ENCODE results near the gene FUCA2. TPM values are rescaled to one million over a fixed set of nuclear protein-coding genes. Genes with fewer than 3 reads are reported as not detected.

The FUCA2 gene
- total RNA-seq, 1 experiment from 2014 or later, result 15.3 TPM

- ChIA-PET CTCF (no interaction called here), POLR2A (ENCODE audit: low non-redundant PET) (no interaction called here)
- BruUV-seq (replicated peaks), result no TSS peak
- DNase-seq (ENCODE audit: low spot score), result no peak
- Histone ChIP-seq H3K4me3 (ENCODE audit: low read depth, low read length, poor library complexity, severe bottlenecking) (no peak overlapping the region), H3K27ac (ENCODE audit: low read depth, low read length, poor library complexity, severe bottlenecking) (no peak overlapping the region), H3K27me3 (replicated peaks; ENCODE audit: insufficient read depth, low read depth, low read length, poor library complexity) (no peaks in the 10 kb centered on the region), H3K36me3 (ENCODE audit: insufficient read depth, low read length, poor library complexity, severe bottlenecking) (no peaks in the 10 kb centered on the region), H3K9me3 (ENCODE audit: low read depth, low read length, poor library complexity, severe bottlenecking) (no peaks in the 10 kb centered on the region), H3K4me1 (ENCODE audit: insufficient read depth, low read length, poor library complexity, severe bottlenecking) (no peaks in the 10 kb centered on the region)
- TF ChIP-seq, protein P1, sequence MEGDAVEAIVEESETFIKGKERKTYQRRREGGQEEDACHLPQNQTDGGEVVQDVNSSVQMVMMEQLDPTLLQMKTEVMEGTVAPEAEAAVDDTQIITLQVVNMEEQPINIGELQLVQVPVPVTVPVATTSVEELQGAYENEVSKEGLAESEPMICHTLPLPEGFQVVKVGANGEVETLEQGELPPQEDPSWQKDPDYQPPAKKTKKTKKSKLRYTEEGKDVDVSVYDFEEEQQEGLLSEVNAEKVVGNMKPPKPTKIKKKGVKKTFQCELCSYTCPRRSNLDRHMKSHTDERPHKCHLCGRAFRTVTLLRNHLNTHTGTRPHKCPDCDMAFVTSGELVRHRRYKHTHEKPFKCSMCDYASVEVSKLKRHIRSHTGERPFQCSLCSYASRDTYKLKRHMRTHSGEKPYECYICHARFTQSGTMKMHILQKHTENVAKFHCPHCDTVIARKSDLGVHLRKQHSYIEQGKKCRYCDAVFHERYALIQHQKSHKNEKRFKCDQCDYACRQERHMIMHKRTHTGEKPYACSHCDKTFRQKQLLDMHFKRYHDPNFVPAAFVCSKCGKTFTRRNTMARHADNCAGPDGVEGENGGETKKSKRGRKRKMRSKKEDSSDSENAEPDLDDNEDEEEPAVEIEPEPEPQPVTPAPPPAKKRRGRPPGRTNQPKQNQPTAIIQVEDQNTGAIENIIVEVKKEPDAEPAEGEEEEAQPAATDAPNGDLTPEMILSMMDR (conservative IDR thresholded peaks at IDR 0.05; ENCODE audit: low read depth, low read length), result no peak
- TF ChIP-seq EZH2 (IDR thresholded peaks at IDR 0.05; ENCODE audit: borderline replicate concordance, low read depth, low read length, poor library complexity, severe bottlenecking), result no peak
- intact Hi-C loops (cut with micrococcal nuclease; ENCODE audit: unreplicated experiment), result no loop called here
Measured at GRCh38 chr6:143490244-143490643, 21.3 kb downstream of the FUCA2 start.

- no peak overlapping the region for H3K4me3 ChIP-seq (ENCODE audit: low read depth, low read length, poor library complexity, severe bottlenecking)
- DNase-seq (ENCODE audit: low spot score), result no peak
- intact Hi-C loops (cut with micrococcal nuclease; ENCODE audit: unreplicated experiment), result no loop called here
- H3K27me3 ChIP-seq (replicated peaks; ENCODE audit: insufficient read depth, low read depth, low read length, poor library complexity), result no peaks in the 10 kb centered on the region
- BruUV-seq (replicated peaks), result no TSS peak
- H3K36me3 ChIP-seq (ENCODE audit: insufficient read depth, low read length, poor library complexity, severe bottlenecking), result no peaks in the 10 kb centered on the region
- POLR2A ChIA-PET (ENCODE audit: low non-redundant PET), result no interaction called here
- no peaks in the 10 kb centered on the region for H3K9me3 ChIP-seq (ENCODE audit: low read depth, low read length, poor library complexity, severe bottlenecking)
- no peak overlapping the region for H3K27ac ChIP-seq (ENCODE audit: low read depth, low read length, poor library complexity, severe bottlenecking)
- TF ChIP-seq, protein P1 (conservative IDR thresholded peaks at IDR 0.05; ENCODE audit: low read depth, low read length), result no peak
- no peak for TF ChIP-seq EZH2 (IDR thresholded peaks at IDR 0.05; ENCODE audit: borderline replicate concordance, low read depth, low read length, poor library complexity, severe bottlenecking)
- H3K4me1 ChIP-seq (ENCODE audit: insufficient read depth, low read length, poor library complexity, severe bottlenecking), result no peaks in the 10 kb centered on the region
- CTCF ChIA-PET, result no interaction called here
Measured at GRCh38 chr6:143486752-143487151, 24.8 kb downstream of the FUCA2 start.

DNA sequence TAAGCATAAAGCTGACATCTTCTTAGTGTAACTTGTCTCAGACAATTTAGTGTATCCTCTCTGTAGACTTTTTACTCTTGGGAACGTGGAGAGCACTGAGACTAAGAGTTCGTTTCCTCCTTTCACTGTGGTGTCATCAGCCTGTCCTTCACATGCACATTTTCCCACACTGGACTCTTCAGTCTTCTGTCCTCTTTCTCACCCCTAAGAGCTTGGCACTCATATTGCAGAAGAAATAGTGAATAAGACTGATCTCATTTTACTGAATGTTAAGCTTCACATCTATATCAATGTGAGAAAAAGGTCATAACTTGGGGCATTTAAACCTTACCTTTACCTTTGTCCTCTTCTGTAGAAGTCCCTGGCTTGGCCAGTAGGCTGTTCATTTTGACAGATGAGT lies 25.6 kb downstream of the FUCA2 start:
- Histone ChIP-seq H3K4me1 (ENCODE audit: insufficient read depth, low read length, poor library complexity, severe bottlenecking) (no peaks in the 10 kb centered on the region), H3K4me3 (ENCODE audit: low read depth, low read length, poor library complexity, severe bottlenecking) (no peak overlapping the region), H3K27me3 (replicated peaks; ENCODE audit: insufficient read depth, low read depth, low read length, poor library complexity) (no peaks in the 10 kb centered on the region), H3K36me3 (ENCODE audit: insufficient read depth, low read length, poor library complexity, severe bottlenecking) (no peaks in the 10 kb centered on the region), H3K27ac (ENCODE audit: low read depth, low read length, poor library complexity, severe bottlenecking) (no peak overlapping the region), H3K9me3 (ENCODE audit: low read depth, low read length, poor library complexity, severe bottlenecking) (no peaks in the 10 kb centered on the region)
- TF ChIP-seq, protein P1 (conservative IDR thresholded peaks at IDR 0.05; ENCODE audit: low read depth, low read length), result no peak
- no peak for TF ChIP-seq EZH2 (IDR thresholded peaks at IDR 0.05; ENCODE audit: borderline replicate concordance, low read depth, low read length, poor library complexity, severe bottlenecking)
- DNase-seq (ENCODE audit: low spot score), result no peak
- intact Hi-C loops (cut with micrococcal nuclease; ENCODE audit: unreplicated experiment), result no loop called here
- POLR2A ChIA-PET (ENCODE audit: low non-redundant PET), result no interaction called here
- BruUV-seq (replicated peaks), result no TSS peak
- CTCF ChIA-PET, result no interaction called here
